ENCODE results near the gene RALY.
A peak's percentile ranks its signal among the peaks of the same experiment; 100 is the strongest.

Gene RALY

GRCh38 chr20:34006619-34007018 is 12.9 kb downstream of the RALY start:
- no peak for TF ChIP-seq CTCF (IDR thresholded peaks at IDR 0.05; ENCODE audit: unreplicated experiment in 3 of 3)
- Mint-ChIP-seq H3K27ac (no peak overlapping the region), H3K27me3 (ENCODE audit: low read depth) (no peaks in the 10 kb centered on the region), H3K9me3 (no peaks in the 10 kb centered on the region), H3K36me3 (ENCODE audit: low read depth) (peaks cover 58% of the 10 kb centered on the region), H3K4me1 (peaks cover 55% of the 10 kb centered on the region), H3K4me3 (no peak overlapping the region)

GRCh38 chr20:34008477-34008876 is 14.8 kb downstream of the RALY start:
- Mint-ChIP-seq H3K27me3 (ENCODE audit: low read depth) (no peaks in the 10 kb centered on the region), H3K36me3 (ENCODE audit: low read depth) (peaks cover 47% of the 10 kb centered on the region), H3K4me1 (peaks cover 54% of the 10 kb centered on the region), H3K27ac (no peak overlapping the region), H3K9me3 (no peaks in the 10 kb centered on the region), H3K4me3 (no peak overlapping the region)
- TF ChIP-seq CTCF (IDR thresholded peaks at IDR 0.05; ENCODE audit: unreplicated experiment in 3 of 3), result no peak

- Mint-ChIP-seq H3K4me1 (peaks cover 61% of the 10 kb centered on the region), H3K36me3 (ENCODE audit: low read depth) (peaks cover 34% of the 10 kb centered on the region), H3K4me3 (no peak overlapping the region), H3K9me3 (no peaks in the 10 kb centered on the region), H3K27me3 (ENCODE audit: low read depth) (no peaks in the 10 kb centered on the region), H3K27ac (peak overlapping the region in 1 of 3 experiments; percentile 74)
- no peak for TF ChIP-seq CTCF (IDR thresholded peaks at IDR 0.05; ENCODE audit: unreplicated experiment in 3 of 3)
Observed at GRCh38 chr20:34010405-34010931, 16.8 kb downstream of the RALY start.

DNA sequence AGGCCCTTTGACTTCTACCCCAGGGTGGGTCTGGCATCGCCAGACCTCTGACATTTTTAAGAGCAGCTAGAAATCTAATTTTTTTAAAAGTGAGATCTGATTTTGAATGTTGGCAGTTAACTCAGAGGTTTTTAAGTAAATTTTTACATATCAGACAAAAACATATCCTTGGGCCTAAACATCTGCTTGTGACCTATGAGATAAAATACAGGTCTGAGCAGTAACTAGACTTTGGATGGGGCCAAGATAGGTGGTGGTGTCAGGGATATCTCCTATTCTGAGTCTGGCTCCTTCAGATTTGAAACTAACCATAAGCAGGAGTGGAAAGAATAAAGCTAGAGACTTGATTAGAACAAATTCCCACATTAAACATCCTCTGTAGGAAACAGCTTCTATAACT is 17.6 kb downstream of the RALY start:
- no peaks in the 10 kb centered on the region for H3K27me3 Mint-ChIP-seq (ENCODE audit: low read depth)
- no peak for TF ChIP-seq CTCF (IDR thresholded peaks at IDR 0.05; ENCODE audit: unreplicated experiment in 3 of 3)

GRCh38 chr20:34012330-34012729 is 18.6 kb downstream of the RALY start:
- H3K4me3 Mint-ChIP-seq, result no peak overlapping the region
- no peak for TF ChIP-seq CTCF (IDR thresholded peaks at IDR 0.05; ENCODE audit: unreplicated experiment in 3 of 3)
- H3K27ac Mint-ChIP-seq, result peak overlapping the region in 1 of 3 experiments; percentile 48
- peaks cover 21% of the 10 kb centered on the region for H3K36me3 Mint-ChIP-seq (ENCODE audit: low read depth)
- peaks cover 78% of the 10 kb centered on the region for H3K4me1 Mint-ChIP-seq
- no peaks in the 10 kb centered on the region for H3K27me3 Mint-ChIP-seq (ENCODE audit: low read depth)
- no peaks in the 10 kb centered on the region for H3K9me3 Mint-ChIP-seq

More for the DNA sequence above, 17.6 kb downstream of the RALY start:
- no peaks in the 10 kb centered on the region for H3K9me3 Mint-ChIP-seq
- peaks cover 69% of the 10 kb centered on the region for H3K4me1 Mint-ChIP-seq
- peaks cover 29% of the 10 kb centered on the region for H3K36me3 Mint-ChIP-seq (ENCODE audit: low read depth)
- no peak overlapping the region for H3K4me3 Mint-ChIP-seq
- peak overlapping the region in 1 of 3 experiments; percentile 17 for H3K27ac Mint-ChIP-seq

DNA sequence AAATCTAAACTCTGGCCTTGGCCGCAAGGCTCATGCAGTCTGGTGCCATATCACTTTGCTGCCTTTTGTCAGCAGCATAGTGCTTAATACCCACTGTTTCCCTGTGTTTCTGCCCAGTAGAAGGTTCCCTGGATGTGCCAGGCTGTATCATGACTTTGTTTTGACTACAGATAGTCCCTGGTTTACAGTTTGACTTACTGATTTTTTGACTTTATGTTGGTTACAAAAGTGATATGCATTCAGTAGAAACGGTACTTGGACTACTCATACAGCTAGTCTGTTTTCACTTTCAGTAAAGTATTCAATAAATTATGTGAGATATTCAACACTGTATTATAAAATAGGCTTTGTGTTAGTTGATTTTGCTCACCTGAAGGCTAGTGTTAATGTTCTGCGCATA is 19.0 kb downstream of the RALY start:
- no peak for TF ChIP-seq CTCF (IDR thresholded peaks at IDR 0.05; ENCODE audit: unreplicated experiment in 3 of 3)
- no peaks in the 10 kb centered on the region for H3K9me3 Mint-ChIP-seq
- peak overlapping the region in 1 of 3 experiments; percentile 48 for H3K27ac Mint-ChIP-seq
- H3K27me3 Mint-ChIP-seq (ENCODE audit: low read depth), result no peaks in the 10 kb centered on the region
- H3K36me3 Mint-ChIP-seq (ENCODE audit: low read depth), result peaks cover 21% of the 10 kb centered on the region
- no peak overlapping the region for H3K4me3 Mint-ChIP-seq
- peaks cover 82% of the 10 kb centered on the region for H3K4me1 Mint-ChIP-seq
